ENCODE measurements around the gene ZRANB3.
A peak's percentile ranks its signal among the peaks of the same experiment; 100 is the strongest.
"Not testable (repeated sequence)": the region's sequence is repeated elsewhere in the genome, so short reads cannot be mapped to it uniquely, and the experiment has no call there.

ZRANB3 gene

GRCh38 chr2:135530313-135531230, at the start of gene ZRANB3:
ZRANB3 (minus strand) TSS chr2:135531218.
- peak; percentile 98 for DNase-seq

- no peak for DNase-seq
Observed at GRCh38 chr2:135573620-135574019, 42.6 kb upstream of the ZRANB3 start.

- no peak for DNase-seq
Observed at GRCh38 chr2:135570884-135571283, 39.9 kb upstream of the ZRANB3 start.

GRCh38 chr2:135563793-135564192, 32.8 kb upstream of the ZRANB3 start:
- DNase-seq, result no peak

- DNase-seq, result no peak
Observed at GRCh38 chr2:135561925-135562324, 30.9 kb upstream of the ZRANB3 start.

GRCh38 chr2:135557530-135557929, 26.5 kb upstream of the ZRANB3 start:
- DNase-seq, result no peak

GRCh38 chr2:135555311-135555710, 24.3 kb upstream of the ZRANB3 start:
- no peak for DNase-seq

- no peak for DNase-seq
Observed at GRCh38 chr2:135552887-135553286, 21.9 kb upstream of the ZRANB3 start.

GRCh38 chr2:135551356-135551755, 20.3 kb upstream of the ZRANB3 start:
- no peak for DNase-seq

GRCh38 chr2:135547311-135547710, 16.3 kb upstream of the ZRANB3 start:
- DNase-seq, result no peak

GRCh38 chr2:135546436-135546835, 15.4 kb upstream of the ZRANB3 start:
- DNase-seq, result no peak

GRCh38 chr2:135533545-135533944, 2.5 kb upstream of the ZRANB3 start:
- not testable (repeated sequence) for DNase-seq

GRCh38 chr2:135532581-135532980, 1.6 kb upstream of the ZRANB3 start:
- no peak for DNase-seq

- DNase-seq, result peak; percentile 100
Observed at GRCh38 chr2:135531231-135532197, 496 bp upstream of the ZRANB3 start, which contains the start of gene R3HDM1. R3HDM1 (plus strand) TSS chr2:135531484; CDS start chr2:135604846, 73,362 bp downstream.

GRCh38 chr2:135528006-135528405, 3.0 kb downstream of the ZRANB3 start:
- no peak for DNase-seq

- DNase-seq, result no peak
Observed at GRCh38 chr2:135525786-135526185, 5.2 kb downstream of the ZRANB3 start.

GRCh38 chr2:135512099-135512498, 18.9 kb downstream of the ZRANB3 start:
- DNase-seq, result no peak

- no peak for DNase-seq
Observed at GRCh38 chr2:135510577-135510976, 20.4 kb downstream of the ZRANB3 start.

- DNase-seq, result no peak
Observed at GRCh38 chr2:135504811-135505210, 26.2 kb downstream of the ZRANB3 start.

- DNase-seq, result not testable (repeated sequence)
Observed at GRCh38 chr2:135498588-135498987, 32.4 kb downstream of the ZRANB3 start.

GRCh38 chr2:135494917-135495316, 36.1 kb downstream of the ZRANB3 start:
- DNase-seq, result no peak

- no peak for DNase-seq
Observed at GRCh38 chr2:135494503-135494902, 36.5 kb downstream of the ZRANB3 start.

- DNase-seq, result no peak
Observed at GRCh38 chr2:135490376-135490775, 40.6 kb downstream of the ZRANB3 start.
